NB4 (cell line): ENCODE data around the gene SPATA45.
"Not testable (repeated sequence)": the region's sequence is repeated elsewhere in the genome, so short reads cannot be mapped to it uniquely, and the experiment has no call there.

Source experiments
- DNase-seq: peaks from one replicate; pipeline ENCODE4 v3.0.0; 2010; ENCODE audit warnings: low read depth
- H3K4me3 ChIP-seq: one replicate; pipeline ENCODE4 v1.5.1; 2011; ENCODE audit warnings: mild to moderate bottlenecking, low read depth, low read length, moderate library complexity
- MAX ChIP-seq: IDR thresholded peaks from 2 replicates; pipeline ENCODE4 v1.6.1; 2011; ENCODE audit warnings: low read depth, low read length
- MYC ChIP-seq: IDR thresholded peaks from 2 replicates; pipeline ENCODE4 v1.6.1; 2011; ENCODE audit warnings: low read depth, low read length
- POLR2A ChIP-seq: IDR thresholded peaks from 2 replicates; pipeline ENCODE4 v1.6.1; 2011; ENCODE audit warnings: mild to moderate bottlenecking; ENCODE audit not compliant: insufficient read length; ENCODE audit errors: extremely low read depth
- TF ChIP-seq, protein P1 (sequence below): IDR thresholded peaks from one replicate; pipeline ENCODE4 v1.5.1; 2012; ENCODE audit warnings: low read depth, low read length

SPATA45 gene

DNA sequence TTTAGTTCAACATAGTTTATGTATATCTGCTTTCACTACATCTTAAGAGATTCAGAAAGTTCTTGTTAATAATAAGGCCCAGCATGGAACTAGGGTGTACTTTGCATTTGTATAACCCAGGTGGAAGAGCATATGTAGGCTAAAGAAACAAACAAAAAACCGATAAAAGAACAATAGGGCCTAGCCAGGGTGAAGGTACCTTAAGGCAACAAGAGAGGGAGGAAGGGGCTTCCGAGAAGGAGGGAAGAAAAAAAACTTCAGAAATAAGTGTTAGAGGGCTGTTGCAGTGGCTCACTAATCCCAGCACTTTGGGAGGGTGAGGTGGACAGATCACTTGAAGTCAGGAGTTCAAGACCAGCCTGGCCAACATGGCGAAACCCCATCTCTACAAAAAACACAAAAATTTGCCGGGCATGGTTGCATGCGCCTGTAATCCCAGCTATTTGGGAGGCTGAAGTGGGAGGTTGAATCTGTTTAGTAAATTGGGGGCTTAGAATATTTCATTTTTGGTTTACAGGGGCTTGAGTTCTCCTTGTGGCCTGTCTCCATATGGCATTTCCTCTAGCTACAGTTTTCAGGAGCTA is 4.7 kb upstream of the SPATA45 start:
- TF ChIP-seq MYC (no peak), POLR2A (no peak), MAX (no peak)
- TF ChIP-seq, protein P1, sequence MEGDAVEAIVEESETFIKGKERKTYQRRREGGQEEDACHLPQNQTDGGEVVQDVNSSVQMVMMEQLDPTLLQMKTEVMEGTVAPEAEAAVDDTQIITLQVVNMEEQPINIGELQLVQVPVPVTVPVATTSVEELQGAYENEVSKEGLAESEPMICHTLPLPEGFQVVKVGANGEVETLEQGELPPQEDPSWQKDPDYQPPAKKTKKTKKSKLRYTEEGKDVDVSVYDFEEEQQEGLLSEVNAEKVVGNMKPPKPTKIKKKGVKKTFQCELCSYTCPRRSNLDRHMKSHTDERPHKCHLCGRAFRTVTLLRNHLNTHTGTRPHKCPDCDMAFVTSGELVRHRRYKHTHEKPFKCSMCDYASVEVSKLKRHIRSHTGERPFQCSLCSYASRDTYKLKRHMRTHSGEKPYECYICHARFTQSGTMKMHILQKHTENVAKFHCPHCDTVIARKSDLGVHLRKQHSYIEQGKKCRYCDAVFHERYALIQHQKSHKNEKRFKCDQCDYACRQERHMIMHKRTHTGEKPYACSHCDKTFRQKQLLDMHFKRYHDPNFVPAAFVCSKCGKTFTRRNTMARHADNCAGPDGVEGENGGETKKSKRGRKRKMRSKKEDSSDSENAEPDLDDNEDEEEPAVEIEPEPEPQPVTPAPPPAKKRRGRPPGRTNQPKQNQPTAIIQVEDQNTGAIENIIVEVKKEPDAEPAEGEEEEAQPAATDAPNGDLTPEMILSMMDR = no peak
- DNase-seq = no peak

DNA sequence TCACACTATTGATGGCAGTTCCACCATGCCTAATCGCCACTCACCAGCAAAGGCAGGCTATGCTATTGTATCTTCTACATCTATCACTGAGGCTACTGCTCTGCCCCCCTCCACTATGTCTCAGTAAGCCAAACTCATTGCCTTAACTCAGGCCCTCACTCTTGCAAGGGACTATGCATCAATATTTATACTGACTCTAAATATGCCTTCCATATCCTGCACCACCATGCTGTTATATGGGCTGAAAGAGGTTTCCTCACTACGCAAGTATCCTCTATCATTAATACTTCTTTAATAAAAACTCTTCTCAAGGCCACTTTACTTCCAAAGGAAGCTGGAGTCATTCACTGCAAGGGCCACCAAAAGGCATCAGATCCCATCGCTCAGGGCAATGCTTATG is 2.9 kb downstream of the SPATA45 start:
- H3K4me3 ChIP-seq = not testable (repeated sequence)

More for the DNA sequence above, 4.7 kb upstream of the SPATA45 start:
- no peak overlapping the region for H3K4me3 ChIP-seq

DNA sequence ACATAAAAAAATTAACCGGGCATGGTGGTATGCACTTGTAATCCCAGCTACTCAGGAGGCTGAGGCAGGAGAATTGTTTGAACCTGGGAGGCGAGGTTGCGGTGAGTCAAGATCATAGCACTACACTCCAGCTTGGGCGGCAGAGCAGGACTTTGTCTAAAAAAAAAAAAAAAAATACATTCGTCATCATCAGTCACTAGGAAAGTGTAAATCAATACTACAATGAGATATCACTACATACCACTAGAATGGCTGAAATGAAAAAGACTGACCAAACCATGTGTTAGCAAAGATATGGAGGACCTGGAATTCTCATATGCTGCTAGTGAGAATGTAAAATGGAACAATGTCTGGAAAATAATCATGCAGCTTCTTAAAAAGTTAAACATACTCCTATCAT is 9.3 kb downstream of the SPATA45 start:
- DNase-seq = no peak

More for the DNA sequence above, 2.9 kb downstream of the SPATA45 start:
- not testable (repeated sequence) for DNase-seq

GRCh38 chr1:212833211-212834207 is 13.9 kb downstream of the SPATA45 start:
- H3K4me3 ChIP-seq, DNase-seq: not testable (repeated sequence)

More for the DNA sequence above, 9.3 kb downstream of the SPATA45 start:
- TF ChIP-seq MAX (no peak), MYC (no peak), POLR2A (no peak)
- TF ChIP-seq, protein P1 = no peak
- H3K4me3 ChIP-seq = no peak overlapping the region

GRCh38 chr1:212828395-212828794 is 19.1 kb downstream of the SPATA45 start:
- TF ChIP-seq, protein P1 = no peak
- TF ChIP-seq POLR2A (no peak), MYC (no peak), MAX (no peak)
- no peak overlapping the region for H3K4me3 ChIP-seq
- no peak for DNase-seq

DNA sequence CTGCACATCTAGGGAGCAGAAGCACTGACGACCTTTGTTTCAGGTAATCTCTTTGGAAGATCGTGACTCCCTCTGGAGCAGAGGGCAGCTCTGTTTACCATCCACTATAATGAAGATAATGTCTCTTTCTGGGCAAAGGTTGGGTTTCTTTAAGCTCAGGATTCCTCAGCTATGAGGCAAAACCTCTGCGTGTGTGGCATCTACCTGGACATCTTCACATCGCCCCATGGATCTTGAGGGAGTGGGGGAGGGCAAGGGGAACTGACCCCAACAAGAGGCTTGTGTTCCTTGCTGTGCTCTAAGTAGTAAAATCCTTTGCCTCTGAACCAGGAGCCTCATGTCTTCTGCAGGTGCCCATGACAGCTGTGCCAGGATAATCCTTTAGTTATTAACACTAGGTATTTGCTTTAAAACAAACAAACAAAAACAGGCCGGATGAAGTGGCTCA is 19.6 kb downstream of the SPATA45 start:
- DNase-seq = no peak
- H3K4me3 ChIP-seq = no peak overlapping the region
- TF ChIP-seq MYC (no peak), MAX (no peak)
- TF ChIP-seq, protein P1 = no peak
